ENCODE data around the gene ACADVL.

Gene ACADVL

GRCh38 chr17:7217113-7217987 is 2.4 kb upstream of the ACADVL start:
- ATAC-seq, result no peak

- ATAC-seq, result no peak
Observed at GRCh38 chr17:7218166-7218565, 1.6 kb upstream of the ACADVL start.

GRCh38 chr17:7218758-7219157 is 980 bp upstream of the ACADVL start:
- no peak for ATAC-seq

- ATAC-seq, result no peak
Observed at GRCh38 chr17:7219229-7219811, 418 bp upstream of the ACADVL start.

GRCh38 chr17:7220593-7221277 is 997 bp downstream of the ACADVL start:
- peak; percentile 51 to 54 for ATAC-seq

GRCh38 chr17:7221278-7222092 is 1.7 kb downstream of the ACADVL start:
- no peak for ATAC-seq

- ATAC-seq, result no peak
Observed at GRCh38 chr17:7222093-7222971, 2.6 kb downstream of the ACADVL start.

GRCh38 chr17:7222972-7223292 is 3.2 kb downstream of the ACADVL start:
- no peak for ATAC-seq

- ATAC-seq, result no peak
Observed at GRCh38 chr17:7223375-7223774, 3.6 kb downstream of the ACADVL start.

- no peak for ATAC-seq
Observed at GRCh38 chr17:7224110-7224509, 4.4 kb downstream of the ACADVL start.

GRCh38 chr17:7224661-7225111 is 4.9 kb downstream of the ACADVL start:
- ATAC-seq, result no peak

GRCh38 chr17:7225711-7226331 is 6.1 kb downstream of the ACADVL start:
- ATAC-seq, result no peak

- no peak for ATAC-seq
Observed at GRCh38 chr17:7226721-7227710, 7.3 kb downstream of the ACADVL start.

- ATAC-seq, result no peak
Observed at GRCh38 chr17:7228920-7229319, 9.2 kb downstream of the ACADVL start.

GRCh38 chr17:7229504-7229903 is 9.8 kb downstream of the ACADVL start:
- ATAC-seq, result no peak

- no peak for ATAC-seq
Observed at GRCh38 chr17:7232114-7232513, 12.4 kb downstream of the ACADVL start.

GRCh38 chr17:7233701-7234082 is 14.0 kb downstream of the ACADVL start:
- peak in 1 of 2 donors; percentile 1 for ATAC-seq

GRCh38 chr17:7234083-7234951 is 14.6 kb downstream of the ACADVL start, which contains the start of gene DVL2:
Gene DVL2 (minus strand): TSS chr17:7234517. CDS start chr17:7234262, 255 bp downstream.
- peak; percentile 52 to 55 for ATAC-seq
